GM19025 (cell line): Measurements from ENCODE around the gene ASIP.
"Not testable (repeated sequence)": the region's sequence is repeated elsewhere in the genome, so short reads cannot be mapped to it uniquely, and the experiment has no call there.

ENCODE experiments used
- ATAC-seq: cut with Tn5 transposase; IDR thresholded peaks from one replicate; pipeline ENCODE4 v1.9.1; 2021; ENCODE audit warnings: mild to moderate bottlenecking, low read depth, moderate library complexity; ENCODE audit not compliant: unreplicated experiment

The ASIP gene

DNA sequence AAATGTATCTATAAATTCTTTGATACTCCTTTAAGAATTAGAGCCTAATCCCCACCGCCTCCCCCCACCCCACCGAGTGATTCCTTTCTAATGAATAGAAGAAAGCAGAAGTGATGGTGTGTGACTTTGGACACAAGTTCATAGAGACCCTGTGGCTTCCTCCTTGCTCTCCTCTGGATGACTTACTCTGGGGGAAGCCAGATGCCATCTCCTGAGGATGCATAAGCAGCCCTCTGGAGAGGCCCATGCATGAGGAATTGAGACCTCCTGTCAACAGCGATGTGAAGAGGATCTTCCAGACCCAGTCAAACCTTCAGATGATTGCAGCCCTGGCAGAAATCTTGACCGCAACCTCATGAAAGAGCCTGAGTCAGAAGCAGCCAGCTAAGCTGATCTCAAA is 40.8 kb downstream of the ASIP start:
- no peak for ATAC-seq

- ATAC-seq: no peak
These were observed 42.6 kb downstream of the ASIP start for GRCh38 chr20:34283844-34284243.

DNA sequence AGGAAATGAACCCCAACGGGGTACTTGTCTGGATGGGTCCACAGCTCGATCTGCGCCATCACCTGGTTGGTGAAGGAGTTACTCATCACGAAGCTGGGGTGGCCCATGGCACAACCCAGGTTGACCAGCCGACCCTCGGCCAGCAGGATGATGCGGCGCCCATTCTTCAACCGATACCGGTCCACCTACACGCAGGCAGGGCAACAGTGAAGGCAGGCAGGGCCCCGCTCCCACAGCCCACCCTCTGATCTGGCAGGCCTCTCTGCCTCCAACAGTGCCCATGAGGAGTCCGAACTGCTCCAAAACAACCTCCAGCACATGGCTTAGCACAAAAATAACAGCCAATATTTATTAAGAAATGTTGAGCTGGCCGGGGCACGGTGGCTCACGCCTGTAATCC is 44.2 kb downstream of the ASIP start:
- no peak for ATAC-seq

- ATAC-seq: not testable (repeated sequence)
These were observed 46.3 kb downstream of the ASIP start for GRCh38 chr20:34287500-34287899.

DNA sequence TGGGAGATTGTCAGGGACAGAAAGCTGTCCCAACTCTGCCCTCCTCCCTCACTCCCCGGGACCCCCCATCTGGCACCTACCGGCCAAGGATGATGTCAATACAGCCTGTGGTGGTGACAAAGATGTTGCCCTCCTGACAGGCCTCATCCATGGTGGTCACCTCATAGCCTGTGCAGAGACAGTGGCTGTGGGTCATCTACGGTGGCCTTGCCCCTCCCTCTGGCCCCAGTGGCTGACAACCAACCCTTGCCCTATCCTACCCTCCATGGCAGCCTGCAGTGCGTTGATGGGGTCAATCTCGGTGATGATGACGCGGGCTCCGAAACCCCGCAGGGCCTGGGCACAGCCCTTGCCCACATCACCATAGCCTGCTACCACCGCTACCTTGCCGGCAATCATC is 49.2 kb downstream of the ASIP start:
- no peak for ATAC-seq

- ATAC-seq: no peak
These were observed 51.3 kb downstream of the ASIP start for GRCh38 chr20:34292496-34292895.

- no peak for ATAC-seq
These were observed 51.9 kb downstream of the ASIP start for GRCh38 chr20:34293119-34293518.

- ATAC-seq: no peak
These were observed 52.4 kb downstream of the ASIP start for GRCh38 chr20:34293589-34293988.

DNA sequence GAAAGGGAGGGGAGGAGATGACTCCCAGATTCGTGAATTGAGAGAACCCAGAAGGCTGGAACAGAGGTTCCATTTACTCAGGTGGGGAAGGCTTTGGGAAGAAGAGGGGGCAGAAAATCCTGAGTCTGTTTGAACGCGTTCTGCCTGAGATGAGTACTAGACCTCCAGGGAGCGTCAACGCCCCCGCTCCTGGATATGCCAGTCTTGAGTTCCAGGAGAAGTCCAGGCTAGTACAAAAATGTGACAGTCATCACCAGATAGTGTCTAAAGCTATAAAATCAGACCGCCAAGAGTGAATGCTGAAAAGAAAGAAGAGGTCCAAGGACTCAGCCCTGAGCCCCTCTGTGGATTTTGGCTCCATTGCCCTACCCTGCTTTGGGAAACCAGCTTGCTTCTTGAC is 53.3 kb downstream of the ASIP start:
- no peak for ATAC-seq

GRCh38 chr20:34295284-34295683 is 54.1 kb downstream of the ASIP start:
- ATAC-seq: no peak

DNA sequence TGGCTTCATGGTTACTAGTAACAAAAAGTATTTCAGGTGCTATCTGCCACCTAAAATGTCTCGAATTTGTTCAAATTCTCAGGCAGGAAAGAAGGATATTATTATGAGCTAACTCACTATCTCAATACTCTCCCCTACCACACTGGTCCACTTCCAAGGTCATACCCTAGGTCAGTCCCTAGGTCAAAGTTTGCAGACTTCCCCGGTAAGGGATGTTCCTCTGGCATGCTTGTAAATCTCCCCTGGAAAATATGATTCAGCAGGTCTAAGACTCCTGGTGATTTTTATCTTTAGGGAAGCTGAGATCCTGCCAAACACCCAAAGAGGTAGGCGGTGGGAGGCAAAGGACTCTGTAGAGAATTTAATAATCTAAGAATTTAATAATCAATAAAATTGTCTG is 55.2 kb downstream of the ASIP start:
- no peak for ATAC-seq

DNA sequence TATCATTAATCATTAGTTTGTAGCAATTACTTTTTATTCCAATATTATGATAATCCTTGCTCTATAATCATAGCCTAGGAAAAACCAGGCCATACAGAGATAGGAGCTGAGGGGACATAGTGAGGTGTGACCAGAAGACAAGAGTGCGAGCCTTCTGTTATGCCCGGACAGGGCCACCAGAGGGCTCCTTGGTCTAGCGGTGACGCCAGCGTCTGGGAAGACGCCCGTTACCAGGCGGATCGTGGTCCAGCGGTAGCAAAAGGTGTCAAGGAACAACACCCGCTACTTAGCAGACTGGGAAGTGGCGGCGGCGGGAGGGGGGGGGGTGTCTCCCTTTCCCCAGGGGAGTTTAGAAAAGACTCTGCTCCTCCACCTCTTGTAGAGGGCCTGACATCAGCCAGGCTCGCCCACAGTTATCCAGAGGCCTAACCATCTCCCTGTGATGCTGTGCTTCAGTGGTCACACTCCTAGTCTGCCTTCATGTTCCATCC is 57.1 kb downstream of the ASIP start:
- not testable (repeated sequence) for ATAC-seq

GRCh38 chr20:34299556-34300255 is 58.5 kb downstream of the ASIP start:
- no peak for ATAC-seq

DNA sequence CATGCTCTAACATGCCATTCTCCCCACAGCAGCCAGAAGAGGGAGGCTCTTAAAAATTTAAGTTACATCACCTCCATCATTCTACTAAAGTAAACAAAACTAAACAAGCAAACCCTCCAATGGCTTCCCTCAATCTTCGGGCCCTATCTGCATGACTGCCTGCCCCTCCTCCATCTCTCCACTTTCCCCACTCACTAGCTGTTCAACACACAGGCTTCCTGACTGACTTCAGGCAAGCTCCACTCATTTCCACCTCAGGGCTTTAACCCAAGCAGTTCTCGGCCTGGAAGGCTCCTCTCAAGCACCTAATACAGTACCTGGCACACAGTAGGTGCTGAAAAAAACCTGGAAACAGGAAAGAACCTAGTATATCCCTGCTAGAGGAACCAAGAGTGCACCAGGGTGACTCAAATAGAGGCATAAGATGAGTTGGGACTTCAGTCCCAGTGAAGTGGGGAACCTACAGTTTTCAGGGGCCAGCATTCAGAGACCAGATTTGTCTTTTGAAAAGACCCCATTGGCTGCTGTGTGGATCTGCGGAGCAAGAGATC is 59.1 kb downstream of the ASIP start:
- ATAC-seq: no peak

DNA sequence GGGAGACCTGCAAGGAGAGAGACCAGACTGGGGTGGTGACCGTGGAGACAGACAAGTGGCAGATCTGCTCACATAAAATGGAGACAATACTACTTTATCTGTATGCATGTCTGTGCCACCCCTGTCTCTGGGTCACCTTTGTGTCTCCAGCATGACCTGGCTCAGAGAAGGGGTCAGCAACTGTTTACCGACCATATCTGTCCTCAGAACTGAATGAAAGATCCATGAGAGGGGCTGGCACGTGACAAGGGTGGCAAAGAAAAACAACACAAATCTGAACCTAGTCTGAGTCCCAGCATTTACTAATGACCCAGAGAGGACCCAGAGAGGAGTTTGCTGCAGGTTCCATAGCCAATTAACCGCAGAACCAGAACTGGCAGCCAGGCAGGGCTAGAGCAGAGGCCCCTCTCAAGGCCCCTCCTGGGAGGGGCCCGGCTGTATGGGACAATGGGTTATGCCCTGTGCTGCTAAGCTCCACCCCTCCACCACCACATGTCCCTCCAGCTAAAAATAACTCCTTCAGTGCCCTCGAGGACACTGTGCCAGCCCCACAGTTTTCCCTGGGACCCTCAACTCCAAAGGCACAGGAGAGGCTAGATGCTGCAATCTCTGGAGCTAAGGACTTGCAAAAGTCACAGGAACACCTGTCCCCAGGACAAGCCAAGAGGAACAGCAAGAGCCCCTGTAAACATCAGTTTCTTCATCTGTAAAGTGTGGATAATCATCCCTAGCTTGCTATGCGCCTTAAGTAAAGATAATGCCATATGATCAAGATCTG is 59.8 kb downstream of the ASIP start:
- no peak for ATAC-seq

GRCh38 chr20:34301587-34302311 is 60.5 kb downstream of the ASIP start:
- ATAC-seq: no peak

DNA sequence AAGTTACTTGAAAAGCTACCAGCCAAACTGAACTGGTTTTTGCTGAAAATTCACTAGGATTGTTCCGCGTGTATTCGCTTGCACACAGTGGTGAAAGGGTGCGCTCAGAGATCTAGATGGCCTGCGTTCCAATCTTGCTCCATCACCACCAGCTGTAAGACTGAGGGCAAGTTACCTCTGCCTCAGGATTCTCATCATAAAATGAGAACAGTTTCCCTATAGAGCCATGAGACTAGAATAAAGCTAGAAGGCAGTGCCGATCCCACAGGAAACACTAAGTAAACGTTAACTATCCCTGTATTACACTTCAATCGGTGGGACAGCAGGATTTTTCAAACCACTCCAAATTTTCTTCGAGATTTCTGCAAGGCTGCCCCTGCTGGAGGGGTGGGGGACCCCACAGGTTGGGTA is 61.1 kb downstream of the ASIP start:
- no peak for ATAC-seq

- ATAC-seq: peak; percentile 83
These were observed 61.7 kb downstream of the ASIP start, which contains the start of gene AHCY for GRCh38 chr20:34302723-34303533. TSS of gene AHCY (minus strand) at chr20:34303355. CDS start at chr20:34303270, 85 bp downstream.

GRCh38 chr20:34305333-34306230 is 64.4 kb downstream of the ASIP start:
- ATAC-seq: no peak
